Activated CD4-positive, alpha-beta T cell treated with anti-CD3 and anti-CD28 coated beads, Interleukin-2, amount 50 U/mL, for 1 hour (primary cell): ENCODE measurements around the gene CSAG3.
"Not testable (repeated sequence)": the region's sequence is repeated elsewhere in the genome, so short reads cannot be mapped to it uniquely, and the experiment has no call there.

Source experiments
- DNase-seq: peaks from one replicate; pipeline ENCODE4 v3.0.0-alpha.2; 2020

The CSAG3 gene

GRCh38 chrX:152758918-152759317 lies at the start of gene CSAG3:
CSAG3 (plus strand) TSS chrX:152759218.
- DNase-seq, result not testable (repeated sequence)

DNA sequence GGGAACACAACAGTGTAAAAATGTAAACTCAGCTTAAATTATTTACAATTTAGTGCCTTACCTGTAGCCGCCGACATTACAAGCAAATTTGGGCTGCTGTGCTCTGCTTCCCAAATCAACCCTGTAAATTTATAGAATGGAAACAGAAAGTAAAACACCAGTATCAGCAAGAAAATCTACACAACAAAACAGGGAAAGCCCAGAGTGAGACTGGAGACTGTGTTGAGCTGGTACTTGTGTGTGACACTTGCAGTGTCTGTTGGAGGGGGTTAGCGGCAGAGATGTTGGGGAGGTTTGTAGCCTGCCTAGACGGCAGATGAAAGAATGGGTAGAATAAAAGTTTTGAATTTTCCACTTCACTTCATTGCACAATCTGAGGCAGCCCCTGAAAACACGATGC lies 45.8 kb upstream of the CSAG3 start:
- not testable (repeated sequence) for DNase-seq

DNA sequence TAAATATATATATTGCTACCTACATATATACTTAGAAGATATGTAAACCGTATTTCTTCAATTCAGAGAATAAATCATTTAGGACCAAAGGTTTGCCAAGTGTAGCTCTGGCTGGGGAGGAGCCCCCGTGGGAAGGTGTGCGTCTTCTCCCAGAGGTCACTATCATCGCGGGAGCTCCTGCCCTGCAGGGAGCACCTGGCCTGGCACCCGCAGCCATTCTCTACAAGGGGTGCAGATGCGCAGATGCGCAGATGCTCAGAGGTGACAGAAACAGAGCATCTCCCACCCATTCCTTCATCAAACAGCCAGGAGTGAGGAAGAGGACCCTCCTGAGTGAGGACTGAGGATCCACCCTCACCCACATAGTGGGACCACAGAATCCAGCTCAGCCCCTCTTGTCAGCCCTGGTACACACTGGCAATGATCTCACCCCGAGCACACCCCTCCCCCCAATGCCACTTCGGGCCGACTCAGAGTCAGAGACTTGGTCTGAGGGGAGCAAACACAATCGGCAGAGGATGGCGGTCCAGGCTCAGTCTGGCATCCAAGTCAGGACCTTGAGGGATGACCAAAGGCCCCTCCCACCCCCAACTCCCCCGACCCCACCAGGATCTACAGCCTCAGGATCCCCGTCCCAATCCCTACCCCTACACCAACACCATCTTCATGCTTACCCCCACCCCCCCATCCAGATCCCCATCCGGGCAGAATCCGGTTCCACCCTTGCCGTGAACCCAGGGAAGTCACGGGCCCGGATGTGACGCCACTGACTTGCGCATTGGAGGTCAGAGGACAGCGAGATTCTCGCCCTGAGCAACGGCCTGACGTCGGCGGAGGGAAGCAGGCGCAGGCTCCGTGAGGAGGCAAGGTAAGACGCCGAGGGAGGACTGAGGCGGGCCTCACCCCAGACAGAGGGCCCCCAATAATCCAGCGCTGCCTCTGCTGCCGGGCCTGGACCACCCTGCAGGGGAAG lies 44.9 kb upstream of the CSAG3 start, which contains the start of gene MAGEA2B:
Gene MAGEA2B (plus strand): TSS at position 814 of the 973 bp plus-strand sequence. CDS start 2,479 bp downstream, outside the sequence.
- DNase-seq, result not testable (repeated sequence)

- no peak for DNase-seq
These were observed 33.6 kb upstream of the CSAG3 start for GRCh38 chrX:152725409-152725808.

GRCh38 chrX:152733261-152733975 lies 25.6 kb upstream of the CSAG3 start, which contains the start of the genes CSAG1 and MAGEA12:
CSAG1 (minus strand) TSS chrX:152733721; CDS start chrX:152732460, 1,261 bp downstream.
MAGEA12 (plus strand) TSS chrX:152733757; CDS start chrX:152736162, 2,405 bp downstream.
- DNase-seq, result no peak

DNA sequence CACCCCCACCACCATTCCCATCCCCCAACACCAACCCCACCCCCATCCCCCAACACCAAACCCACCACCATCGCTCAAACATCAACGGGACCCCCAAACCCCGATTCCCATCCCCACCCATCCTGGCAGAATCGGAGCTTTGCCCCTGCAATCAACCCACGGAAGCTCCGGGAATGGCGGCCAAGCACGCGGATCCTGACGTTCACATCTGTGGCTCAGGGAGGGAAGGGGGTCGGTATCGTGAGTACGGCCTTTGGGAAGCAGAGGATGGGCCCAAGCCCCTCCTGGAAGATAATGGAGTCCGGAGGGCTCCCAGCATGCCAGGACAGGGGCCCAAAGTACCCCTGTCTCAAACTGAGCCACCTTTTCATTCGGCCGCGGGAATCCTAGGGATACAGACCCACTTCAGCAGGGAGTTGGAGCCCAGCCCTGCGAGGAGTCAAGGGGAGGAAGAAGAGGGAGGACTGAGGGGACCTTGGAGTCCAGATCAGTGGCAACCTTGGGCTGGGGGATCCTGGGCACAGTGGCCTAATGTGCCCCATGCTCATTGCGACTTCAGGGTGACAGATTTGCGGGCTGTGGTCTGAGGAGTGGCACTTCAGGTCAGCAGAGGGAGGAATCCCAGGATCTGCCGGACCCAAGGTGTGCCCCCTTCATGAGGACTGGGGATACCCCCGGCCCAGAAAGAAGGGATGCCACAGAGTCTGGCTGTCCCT lies 24.7 kb upstream of the CSAG3 start:
- DNase-seq, result not testable (repeated sequence)

GRCh38 chrX:152735101-152735500 lies 23.9 kb upstream of the CSAG3 start:
- DNase-seq, result no peak

DNA sequence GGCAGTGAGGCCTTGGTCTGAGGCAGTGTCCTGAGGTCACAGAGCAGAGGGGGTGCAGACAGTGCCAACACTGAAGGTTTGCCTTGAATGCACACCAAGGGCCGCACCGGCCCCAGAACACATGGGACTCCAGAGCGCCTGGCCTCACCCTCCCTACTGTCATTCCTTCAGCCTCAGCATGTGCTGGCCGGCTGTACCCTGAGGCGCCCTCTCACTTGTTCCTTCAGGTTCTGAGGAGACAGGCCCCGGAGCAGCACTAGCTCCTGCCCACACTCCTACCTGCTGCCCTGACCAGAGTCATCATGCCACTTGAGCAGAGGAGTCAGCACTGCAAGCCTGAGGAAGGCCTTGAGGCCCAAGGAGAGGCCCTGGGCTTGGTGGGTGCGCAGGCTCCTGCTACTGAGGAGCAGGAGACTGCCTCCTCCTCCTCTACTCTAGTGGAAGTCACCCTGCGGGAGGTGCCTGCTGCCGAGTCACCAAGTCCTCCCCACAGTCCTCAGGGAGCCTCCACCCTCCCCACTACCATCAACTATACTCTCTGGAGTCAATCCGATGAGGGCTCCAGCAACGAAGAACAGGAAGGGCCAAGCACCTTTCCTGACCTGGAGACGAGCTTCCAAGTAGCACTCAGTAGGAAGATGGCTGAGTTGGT lies 23.0 kb upstream of the CSAG3 start:
- no peak for DNase-seq

DNA sequence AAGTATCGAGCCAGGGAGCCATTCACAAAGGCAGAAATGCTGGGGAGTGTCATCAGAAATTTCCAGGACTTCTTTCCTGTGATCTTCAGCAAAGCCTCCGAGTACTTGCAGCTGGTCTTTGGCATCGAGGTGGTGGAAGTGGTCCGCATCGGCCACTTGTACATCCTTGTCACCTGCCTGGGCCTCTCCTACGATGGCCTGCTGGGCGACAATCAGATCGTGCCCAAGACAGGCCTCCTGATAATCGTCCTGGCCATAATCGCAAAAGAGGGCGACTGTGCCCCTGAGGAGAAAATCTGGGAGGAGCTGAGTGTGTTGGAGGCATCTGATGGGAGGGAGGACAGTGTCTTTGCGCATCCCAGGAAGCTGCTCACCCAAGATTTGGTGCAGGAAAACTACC lies 22.5 kb upstream of the CSAG3 start:
- DNase-seq, result not testable (repeated sequence)

DNA sequence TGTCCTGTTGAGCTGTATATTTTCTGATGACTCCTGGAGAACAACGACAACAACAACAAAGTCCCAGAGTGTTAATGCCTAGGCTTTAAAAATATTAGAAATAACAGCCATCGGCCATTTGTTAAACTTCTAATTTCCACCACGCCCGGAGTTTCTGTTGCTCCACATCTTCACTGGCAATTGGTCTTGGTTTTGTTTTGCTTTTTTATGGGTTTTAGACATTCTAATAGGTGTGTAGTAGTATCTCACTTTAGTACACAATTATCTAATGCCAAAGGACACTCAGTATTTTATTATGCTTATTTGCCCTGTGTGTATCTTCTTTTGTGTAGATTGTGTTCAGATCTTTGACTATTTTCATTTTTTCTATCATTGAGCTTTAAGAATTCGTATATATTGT lies 20.5 kb upstream of the CSAG3 start:
- DNase-seq, result no peak

DNA sequence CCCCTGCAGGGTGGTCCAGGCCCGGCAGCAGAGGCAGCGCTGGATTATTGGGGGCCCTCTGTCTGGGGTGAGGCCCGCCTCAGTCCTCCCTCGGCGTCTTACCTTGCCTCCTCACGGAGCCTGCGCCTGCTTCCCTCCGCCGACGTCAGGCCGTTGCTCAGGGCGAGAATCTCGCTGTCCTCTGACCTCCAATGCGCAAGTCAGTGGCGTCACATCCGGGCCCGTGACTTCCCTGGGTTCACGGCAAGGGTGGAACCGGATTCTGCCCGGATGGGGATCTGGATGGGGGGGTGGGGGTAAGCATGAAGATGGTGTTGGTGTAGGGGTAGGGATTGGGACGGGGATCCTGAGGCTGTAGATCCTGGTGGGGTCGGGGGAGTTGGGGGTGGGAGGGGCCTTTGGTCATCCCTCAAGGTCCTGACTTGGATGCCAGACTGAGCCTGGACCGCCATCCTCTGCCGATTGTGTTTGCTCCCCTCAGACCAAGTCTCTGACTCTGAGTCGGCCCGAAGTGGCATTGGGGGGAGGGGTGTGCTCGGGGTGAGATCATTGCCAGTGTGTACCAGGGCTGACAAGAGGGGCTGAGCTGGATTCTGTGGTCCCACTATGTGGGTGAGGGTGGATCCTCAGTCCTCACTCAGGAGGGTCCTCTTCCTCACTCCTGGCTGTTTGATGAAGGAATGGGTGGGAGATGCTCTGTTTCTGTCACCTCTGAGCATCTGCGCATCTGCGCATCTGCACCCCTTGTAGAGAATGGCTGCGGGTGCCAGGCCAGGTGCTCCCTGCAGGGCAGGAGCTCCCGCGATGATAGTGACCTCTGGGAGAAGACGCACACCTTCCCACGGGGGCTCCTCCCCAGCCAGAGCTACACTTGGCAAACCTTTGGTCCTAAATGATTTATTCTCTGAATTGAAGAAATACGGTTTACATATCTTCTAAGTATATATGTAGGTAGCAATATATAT lies 5.0 kb upstream of the CSAG3 start, which contains the start of gene MAGEA2:
Gene MAGEA2 (minus strand): TSS at position 157 of the 965 bp plus-strand sequence. CDS start 2,479 bp downstream, outside the sequence.
- not testable (repeated sequence) for DNase-seq

- DNase-seq, result not testable (repeated sequence)
These were observed 4.1 kb upstream of the CSAG3 start for GRCh38 chrX:152754871-152755270.

GRCh38 chrX:152759544-152759943 lies 526 bp downstream of the CSAG3 start:
- not testable (repeated sequence) for DNase-seq

- not testable (repeated sequence) for DNase-seq
These were observed 2.6 kb downstream of the CSAG3 start for GRCh38 chrX:152761582-152761981.

DNA sequence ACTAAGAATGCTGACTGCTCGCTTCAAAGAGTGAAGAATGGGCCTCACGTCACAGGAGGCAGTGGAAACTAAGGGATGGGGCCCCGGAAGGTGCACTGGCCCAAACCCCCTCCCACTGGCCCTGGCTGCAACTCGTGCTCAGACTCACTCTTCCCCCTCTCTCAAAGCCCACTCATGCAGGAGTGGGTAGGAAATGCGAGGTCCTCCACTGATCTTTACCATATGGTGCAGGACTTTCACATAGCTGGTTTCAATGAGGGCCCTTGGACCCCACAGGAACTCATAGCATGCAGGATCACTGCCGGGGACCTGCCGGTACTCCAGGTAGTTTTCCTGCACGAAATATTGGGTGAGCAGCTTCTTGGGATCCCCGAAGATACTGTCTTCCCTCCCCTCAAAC lies 7.5 kb downstream of the CSAG3 start:
- DNase-seq, result not testable (repeated sequence)

GRCh38 chrX:152769549-152770289 lies 10.7 kb downstream of the CSAG3 start, which contains the start of gene MAGEA6:
MAGEA6 (minus strand) TSS chrX:152769689; CDS start chrX:152767650, 2,039 bp downstream.
- DNase-seq, result not testable (repeated sequence)

GRCh38 chrX:152787062-152787461 lies 28.0 kb downstream of the CSAG3 start:
- not testable (repeated sequence) for DNase-seq

- DNase-seq, result no peak
These were observed 39.9 kb downstream of the CSAG3 start for GRCh38 chrX:152798945-152799344.

DNA sequence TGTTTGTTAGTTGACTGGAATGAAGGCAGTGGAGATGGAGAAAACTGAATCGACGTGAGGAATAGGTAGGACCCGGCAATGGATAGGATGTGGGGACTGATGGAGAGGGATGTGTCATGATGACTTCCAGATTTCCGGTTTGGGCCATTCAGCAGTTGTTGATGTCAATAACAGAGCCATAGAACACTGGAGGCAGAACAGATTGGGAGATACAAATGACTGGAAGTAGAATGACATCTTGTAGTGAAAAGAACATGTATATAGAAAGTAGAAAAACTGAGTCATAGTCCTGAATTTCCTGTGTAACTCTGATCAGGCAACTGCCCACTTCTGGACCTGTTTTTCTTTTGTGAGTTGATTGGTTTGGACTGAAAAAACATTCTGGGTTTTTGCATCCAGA lies 47.0 kb downstream of the CSAG3 start:
- no peak for DNase-seq
